GM04504 (cell line): ENCODE data around the gene POLRMT.
"Not testable (repeated sequence)": the region's sequence is repeated elsewhere in the genome, so short reads cannot be mapped to it uniquely, and the experiment has no call there.

ENCODE experiments used
- DNase-seq: peaks from one replicate; pipeline ENCODE4 v3.0.0-alpha.2; 2012; ENCODE audit warnings: low read depth

POLRMT gene

DNA sequence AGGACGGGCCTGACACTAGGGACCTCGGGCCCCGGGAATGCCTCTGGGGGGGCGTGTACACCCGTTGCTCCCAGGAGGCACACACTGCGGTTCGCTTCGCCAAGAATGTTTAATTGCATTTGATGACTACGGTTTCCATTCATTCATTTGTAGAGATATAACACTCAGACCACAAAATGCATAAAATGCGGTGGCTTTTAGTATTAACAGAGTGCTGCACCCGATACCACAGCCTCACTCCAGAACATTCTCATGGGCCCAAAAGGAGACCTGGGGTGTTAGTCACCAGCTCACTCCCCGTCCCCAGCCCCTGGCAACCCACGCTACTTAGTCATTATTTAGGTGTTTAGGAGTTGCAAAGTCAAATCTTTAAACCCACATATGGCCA is 21.9 kb downstream of the POLRMT start:
- DNase-seq, result peak; percentile 70

DNA sequence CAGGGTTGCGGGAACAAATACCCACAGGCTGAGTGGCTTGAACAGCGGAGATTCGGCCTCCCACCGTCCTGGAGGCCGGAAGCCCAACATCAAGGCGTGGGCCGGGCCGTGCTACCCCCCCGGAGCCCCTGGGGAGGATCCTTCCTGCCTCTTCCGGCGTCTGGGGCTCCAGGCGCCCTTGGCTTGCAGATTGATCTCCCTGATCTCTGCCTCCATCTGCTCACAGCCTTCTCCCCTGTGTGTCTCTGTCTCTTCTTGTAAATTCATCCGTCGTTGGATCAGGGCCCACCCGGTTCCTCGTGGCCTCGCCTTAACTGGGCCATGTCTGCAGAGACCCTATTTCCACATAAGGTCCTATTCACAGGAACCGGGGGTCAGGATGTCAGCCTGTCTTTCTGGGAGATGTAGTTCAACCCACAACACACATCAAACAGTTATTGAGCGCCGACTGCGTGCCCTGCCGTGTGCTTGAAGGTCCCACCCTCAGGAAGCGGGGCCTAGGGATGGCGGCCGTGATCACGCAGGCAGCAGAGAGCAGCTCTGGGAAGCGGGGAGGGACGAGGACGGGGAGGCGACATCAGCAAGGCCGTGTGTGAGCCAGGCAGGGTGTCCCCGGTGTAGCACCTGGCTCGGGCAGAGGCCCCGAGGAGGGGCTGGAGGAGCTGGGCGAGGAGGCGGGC is 22.4 kb downstream of the POLRMT start:
- no peak for DNase-seq

DNA sequence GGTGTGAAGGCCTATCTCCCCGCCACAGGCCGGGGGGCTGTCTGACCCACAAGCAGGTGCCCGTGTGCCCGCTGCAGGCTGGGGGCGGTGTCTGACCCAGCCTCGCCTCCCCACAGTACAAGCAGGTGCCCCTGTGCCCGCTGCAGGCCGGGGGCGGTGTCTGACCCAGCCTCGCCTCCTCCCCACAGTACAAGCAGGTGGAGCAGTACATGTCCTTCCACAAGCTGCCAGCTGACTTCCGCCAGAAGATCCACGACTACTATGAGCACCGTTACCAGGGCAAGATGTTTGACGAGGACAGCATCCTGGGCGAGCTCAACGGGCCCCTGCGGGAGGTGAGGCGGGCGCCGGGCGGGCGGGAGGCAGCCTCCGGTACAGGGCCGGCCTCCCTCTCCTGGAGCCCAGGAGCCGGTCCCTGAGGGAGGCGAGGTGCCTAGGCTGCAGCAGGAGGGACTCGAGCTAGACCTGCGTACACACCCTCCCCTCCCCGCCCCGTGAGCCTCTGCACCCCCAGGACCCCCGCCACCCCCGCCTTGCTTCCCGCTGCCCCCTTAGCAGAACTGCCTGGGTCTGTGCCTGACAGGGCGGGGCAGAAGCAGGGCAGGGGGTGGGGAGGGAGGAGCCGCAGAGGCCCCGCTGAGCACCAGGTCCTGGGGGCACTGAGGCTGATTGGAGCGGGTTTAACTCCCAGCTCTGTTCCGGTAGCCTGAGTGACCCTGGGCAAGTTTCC is 23.1 kb downstream of the POLRMT start:
- no peak for DNase-seq

DNA sequence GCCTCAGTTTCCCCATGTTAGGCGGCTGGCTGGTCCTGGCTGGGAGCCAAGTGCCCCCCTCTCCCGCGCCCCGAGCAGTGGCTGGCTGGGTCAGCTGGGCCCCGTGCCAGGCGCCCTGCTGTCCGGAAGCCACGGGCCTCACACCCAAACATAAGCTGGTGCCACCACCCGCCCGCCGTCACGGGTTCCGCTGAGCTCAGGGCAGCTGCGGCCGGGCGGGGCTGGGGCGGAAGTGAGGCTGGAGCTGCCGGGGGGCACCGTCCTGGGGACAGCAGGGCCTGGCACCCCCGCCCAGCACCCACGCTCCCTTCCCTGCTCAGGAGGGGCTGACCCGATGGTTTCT is 24.4 kb downstream of the POLRMT start:
- DNase-seq, result no peak

- DNase-seq, result no peak
These were observed 25.0 kb downstream of the POLRMT start for GRCh38 chr19:608155-609003.

- no peak for DNase-seq
These were observed 25.8 kb downstream of the POLRMT start for GRCh38 chr19:607301-608154.

- DNase-seq, result not testable (repeated sequence)
These were observed 28.0 kb downstream of the POLRMT start for GRCh38 chr19:605061-605971.

DNA sequence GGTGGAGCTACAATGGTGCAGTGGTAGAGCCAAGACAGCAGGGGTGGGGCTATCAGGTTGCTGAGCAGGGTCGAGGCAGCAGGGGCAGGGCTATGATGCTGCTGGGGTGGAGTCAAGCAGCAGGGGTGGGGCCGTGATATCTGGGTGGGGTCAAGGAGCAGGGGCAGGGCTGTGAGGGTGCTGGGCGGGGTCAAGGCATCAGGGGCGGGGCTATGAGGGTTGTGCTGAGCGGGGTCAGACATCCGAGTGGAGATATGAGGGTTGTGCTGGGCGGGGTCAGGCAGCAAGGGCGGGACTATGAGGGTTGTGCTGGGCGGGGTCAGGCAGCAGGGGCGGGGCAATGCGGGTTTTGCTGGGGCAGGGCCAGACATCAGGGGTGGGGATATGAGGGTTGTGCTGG is 29.0 kb downstream of the POLRMT start:
- DNase-seq, result no peak

GRCh38 chr19:603779-604178 is 29.6 kb downstream of the POLRMT start:
- not testable (repeated sequence) for DNase-seq

GRCh38 chr19:603302-603639 is 30.1 kb downstream of the POLRMT start:
- DNase-seq, result not testable (repeated sequence)

- DNase-seq, result no peak
These were observed 30.7 kb downstream of the POLRMT start for GRCh38 chr19:602391-603301.

GRCh38 chr19:601790-602189 is 31.5 kb downstream of the POLRMT start:
- no peak for DNase-seq

DNA sequence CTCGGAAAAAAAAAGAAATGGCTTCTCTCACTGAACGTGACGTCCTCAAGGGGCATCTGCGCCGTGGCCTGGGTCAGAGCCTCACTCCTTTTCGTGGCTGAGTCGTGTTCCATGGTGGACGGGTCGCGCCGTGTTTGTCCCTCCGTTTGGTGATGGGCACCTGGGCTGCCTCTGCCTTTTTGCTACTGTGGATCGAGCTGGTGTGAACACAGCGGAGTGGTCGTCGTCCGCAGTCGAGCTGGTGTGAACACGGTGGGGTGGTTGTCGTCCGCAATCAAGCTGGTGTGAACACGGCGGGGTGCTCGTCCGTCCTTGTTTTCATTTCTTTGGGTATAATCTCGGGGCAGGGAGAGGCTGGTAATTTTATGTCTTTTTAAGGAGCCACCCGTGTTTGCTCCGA is 32.0 kb downstream of the POLRMT start:
- no peak for DNase-seq

DNA sequence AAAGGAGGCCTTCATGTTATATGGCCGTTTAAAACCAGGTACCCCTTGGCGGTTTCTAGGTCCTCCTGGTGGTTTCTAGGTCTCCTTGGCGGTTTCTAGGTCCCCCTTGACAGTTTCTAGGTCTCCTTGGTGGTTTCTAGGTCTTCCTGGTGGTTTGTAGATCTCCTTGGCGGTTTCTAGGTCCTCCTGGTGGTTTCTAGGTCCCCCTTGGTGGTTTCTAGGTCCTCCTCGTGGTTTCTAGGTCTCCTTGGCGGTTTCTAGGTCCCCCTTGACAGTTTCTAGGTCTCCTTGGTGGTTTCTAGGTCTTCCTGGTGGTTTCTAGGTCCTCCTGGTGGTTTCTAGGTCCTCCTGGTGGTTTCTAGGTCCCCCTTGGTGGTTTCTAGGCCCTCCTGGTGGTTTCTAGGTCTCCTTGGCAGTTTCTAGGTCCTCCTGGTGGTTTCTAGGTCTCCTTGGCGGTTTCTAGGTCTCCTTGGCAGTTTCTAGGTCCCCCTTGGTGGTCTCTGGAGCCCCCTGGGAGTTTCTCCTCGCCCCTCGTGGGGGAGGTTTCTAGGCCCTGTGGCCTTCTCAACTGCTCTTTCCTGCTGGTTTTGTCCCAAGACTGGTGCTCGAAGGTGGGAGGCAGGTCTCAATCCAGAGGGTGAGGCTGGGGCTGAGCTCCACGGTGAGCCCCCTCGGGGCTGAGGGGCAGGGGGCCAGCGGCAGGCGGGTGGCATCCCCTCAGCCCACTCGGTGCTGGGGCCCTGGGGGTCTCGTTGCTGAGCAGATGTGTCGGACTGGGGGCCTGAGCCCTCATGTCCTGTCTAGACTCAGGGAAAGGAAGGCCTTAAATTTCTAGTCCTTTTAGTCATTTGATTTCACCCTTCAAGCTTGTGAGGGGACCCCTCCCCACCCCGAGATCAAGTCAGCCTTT is 35.7 kb downstream of the POLRMT start:
- no peak for DNase-seq

- no peak for DNase-seq
These were observed 37.1 kb downstream of the POLRMT start for GRCh38 chr19:596263-596655.

- DNase-seq, result no peak
These were observed 37.7 kb downstream of the POLRMT start for GRCh38 chr19:595326-596262.

DNA sequence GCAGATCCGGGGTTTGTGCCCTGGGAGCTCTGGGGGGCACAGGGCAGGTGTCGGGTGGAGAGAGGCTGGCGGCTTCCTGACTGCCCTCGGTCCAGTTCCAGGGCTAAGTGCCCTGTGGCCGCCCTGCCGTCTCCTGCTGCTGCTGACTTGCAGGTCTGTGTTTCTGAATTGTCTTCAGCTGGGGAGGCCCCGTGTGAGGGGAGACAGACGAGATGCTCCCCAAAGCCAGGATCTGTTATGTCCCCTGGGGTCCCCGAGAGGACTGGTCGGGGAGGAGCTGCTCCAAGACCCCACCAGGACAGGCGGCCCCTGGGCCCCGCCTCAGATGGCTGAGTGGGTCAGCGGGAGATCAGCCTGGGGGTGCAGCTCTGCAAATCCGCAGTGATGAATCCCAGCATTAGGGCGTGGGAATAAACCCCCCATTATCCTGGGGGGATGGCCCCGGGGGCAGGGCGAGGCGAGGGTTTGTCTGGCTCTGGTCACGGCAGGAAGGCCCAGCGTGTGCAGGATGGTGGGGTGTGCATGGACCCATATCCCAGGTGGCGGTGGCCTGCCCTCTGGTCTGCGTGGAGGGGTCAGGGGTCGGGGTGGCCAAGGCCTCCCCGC is 39.0 kb downstream of the POLRMT start:
- DNase-seq, result no peak
